ENCODE measurements around the gene OSMR.

The OSMR gene

DNA sequence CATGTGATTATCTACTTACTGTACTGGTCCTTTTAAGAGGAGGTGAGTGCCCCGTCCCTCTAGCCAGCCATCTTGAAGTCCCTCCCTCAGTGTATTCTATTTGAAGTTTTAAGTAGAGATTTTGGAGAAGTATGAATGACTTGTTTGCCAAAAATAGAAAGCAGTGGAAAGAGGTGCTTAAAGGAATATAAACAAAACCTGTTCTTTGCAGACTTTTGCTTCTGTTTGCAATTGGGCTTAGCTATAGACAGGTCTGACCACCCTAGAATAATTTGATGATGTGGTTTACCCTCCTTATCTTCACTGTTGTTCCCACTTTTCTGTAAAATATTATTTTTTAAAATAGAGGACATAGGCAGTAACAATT is 21.2 kb downstream of the OSMR start:
- Histone ChIP-seq H2AFZ (ENCODE audit: low read depth, low read length, severe bottlenecking) (no peak overlapping the region), H4K20me1 (ENCODE audit: low read depth, low read length) (no peaks in the 10 kb centered on the region), H3K9ac (ENCODE audit: low read length) (no peak overlapping the region), H3K27me3 (ENCODE audit: low read length) (no peaks in the 10 kb centered on the region), H3F3A (ENCODE audit: insufficient read depth) (no peaks in the 10 kb centered on the region), H3K9me2 (replicated peaks; ENCODE audit: insufficient read depth, low read length) (no peaks in the 10 kb centered on the region), H3K79me2 (ENCODE audit: insufficient read depth, low read length) (no peaks in the 10 kb centered on the region), H3K36me3 (ENCODE audit: low read length) (no peaks in the 10 kb centered on the region), H3K9me3 (ENCODE audit: insufficient read depth, low read length) (no peaks in the 10 kb centered on the region), H3K4me3 (ENCODE audit: insufficient read depth, low read length, poor library complexity, severe bottlenecking) (no peak overlapping the region), H3K4me2 (ENCODE audit: low read depth, low read length, poor library complexity, severe bottlenecking) (no peak overlapping the region), H3K27ac (ENCODE audit: low read depth, low read length) (no peak overlapping the region)
- TF ChIP-seq EZH2phosphoT487 (conservative IDR thresholded peaks at IDR 0.05; ENCODE audit: low read length): no peak
- TF ChIP-seq, protein P1, sequence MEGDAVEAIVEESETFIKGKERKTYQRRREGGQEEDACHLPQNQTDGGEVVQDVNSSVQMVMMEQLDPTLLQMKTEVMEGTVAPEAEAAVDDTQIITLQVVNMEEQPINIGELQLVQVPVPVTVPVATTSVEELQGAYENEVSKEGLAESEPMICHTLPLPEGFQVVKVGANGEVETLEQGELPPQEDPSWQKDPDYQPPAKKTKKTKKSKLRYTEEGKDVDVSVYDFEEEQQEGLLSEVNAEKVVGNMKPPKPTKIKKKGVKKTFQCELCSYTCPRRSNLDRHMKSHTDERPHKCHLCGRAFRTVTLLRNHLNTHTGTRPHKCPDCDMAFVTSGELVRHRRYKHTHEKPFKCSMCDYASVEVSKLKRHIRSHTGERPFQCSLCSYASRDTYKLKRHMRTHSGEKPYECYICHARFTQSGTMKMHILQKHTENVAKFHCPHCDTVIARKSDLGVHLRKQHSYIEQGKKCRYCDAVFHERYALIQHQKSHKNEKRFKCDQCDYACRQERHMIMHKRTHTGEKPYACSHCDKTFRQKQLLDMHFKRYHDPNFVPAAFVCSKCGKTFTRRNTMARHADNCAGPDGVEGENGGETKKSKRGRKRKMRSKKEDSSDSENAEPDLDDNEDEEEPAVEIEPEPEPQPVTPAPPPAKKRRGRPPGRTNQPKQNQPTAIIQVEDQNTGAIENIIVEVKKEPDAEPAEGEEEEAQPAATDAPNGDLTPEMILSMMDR (IDR thresholded peaks at IDR 0.05; ENCODE audit: insufficient read depth, low read length, poor library complexity, severe bottlenecking): no peak

DNA sequence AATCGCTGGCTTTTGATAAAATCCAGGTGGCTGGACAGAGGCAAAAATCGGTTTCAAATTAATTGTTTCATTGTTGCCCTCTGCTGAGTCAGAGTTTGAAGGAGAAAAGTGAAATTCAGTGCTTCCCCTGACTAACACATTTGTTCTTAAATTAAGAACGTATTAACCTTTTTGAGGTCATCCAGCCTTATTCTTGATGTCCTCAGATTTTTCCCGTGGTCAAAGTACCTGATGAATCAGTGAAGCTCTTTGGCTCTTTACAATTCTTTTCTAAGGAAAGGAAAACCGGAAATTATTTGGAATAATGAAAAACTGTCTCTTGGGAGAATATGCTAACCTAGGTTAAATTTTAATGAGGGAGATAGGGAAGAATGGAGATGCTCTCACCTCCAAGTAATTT is 21.6 kb downstream of the OSMR start:
- H3K9me2 ChIP-seq (replicated peaks; ENCODE audit: insufficient read depth, low read length): no peaks in the 10 kb centered on the region
- no peak overlapping the region for H2AFZ ChIP-seq (ENCODE audit: low read depth, low read length, severe bottlenecking)
- H3K9ac ChIP-seq (ENCODE audit: low read length): no peak overlapping the region
- no peaks in the 10 kb centered on the region for H3K27me3 ChIP-seq (ENCODE audit: low read length)
- H3K79me2 ChIP-seq (ENCODE audit: insufficient read depth, low read length): no peaks in the 10 kb centered on the region
- H4K20me1 ChIP-seq (ENCODE audit: low read depth, low read length): no peaks in the 10 kb centered on the region
- H3K27ac ChIP-seq (ENCODE audit: low read depth, low read length): no peak overlapping the region
- H3K4me2 ChIP-seq (ENCODE audit: low read depth, low read length, poor library complexity, severe bottlenecking): no peak overlapping the region
- no peak overlapping the region for H3K4me3 ChIP-seq (ENCODE audit: insufficient read depth, low read length, poor library complexity, severe bottlenecking)
- TF ChIP-seq, protein P1 (IDR thresholded peaks at IDR 0.05; ENCODE audit: insufficient read depth, low read length, poor library complexity, severe bottlenecking): no peak
- TF ChIP-seq EZH2phosphoT487 (conservative IDR thresholded peaks at IDR 0.05; ENCODE audit: low read length): no peak
- H3K36me3 ChIP-seq (ENCODE audit: low read length): no peaks in the 10 kb centered on the region
- H3K9me3 ChIP-seq (ENCODE audit: insufficient read depth, low read length): no peaks in the 10 kb centered on the region
- H3F3A ChIP-seq (ENCODE audit: insufficient read depth): no peaks in the 10 kb centered on the region

DNA sequence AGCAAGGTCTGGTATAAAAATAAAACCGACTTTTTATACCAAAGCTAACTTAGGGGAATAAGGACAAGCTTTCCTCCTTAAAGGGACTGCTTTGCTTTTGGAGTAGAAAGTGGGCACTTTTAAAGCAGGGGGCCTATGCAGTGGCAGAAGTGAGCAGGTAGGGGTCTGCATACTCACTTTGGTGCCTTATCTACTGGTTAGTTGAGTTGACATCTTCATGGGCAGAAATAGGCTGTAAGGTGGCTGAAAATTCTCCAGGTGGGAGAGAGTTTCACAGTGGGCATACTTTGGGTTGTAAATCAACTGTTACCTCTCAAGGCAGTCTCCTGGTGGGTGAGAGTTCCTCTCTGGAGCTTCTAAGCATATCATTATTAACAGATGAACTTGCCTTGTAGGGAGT is 24.8 kb downstream of the OSMR start:
- Histone ChIP-seq H3K4me2 (ENCODE audit: low read depth, low read length, poor library complexity, severe bottlenecking) (no peak overlapping the region), H2AFZ (ENCODE audit: low read depth, low read length, severe bottlenecking) (no peak overlapping the region), H3K9ac (ENCODE audit: low read length) (no peak overlapping the region), H3K9me2 (replicated peaks; ENCODE audit: insufficient read depth, low read length) (no peaks in the 10 kb centered on the region), H3K27ac (ENCODE audit: low read depth, low read length) (no peak overlapping the region), H3K36me3 (ENCODE audit: low read length) (no peaks in the 10 kb centered on the region), H3K79me2 (ENCODE audit: insufficient read depth, low read length) (no peaks in the 10 kb centered on the region), H3F3A (ENCODE audit: insufficient read depth) (no peaks in the 10 kb centered on the region), H3K9me3 (ENCODE audit: insufficient read depth, low read length) (no peaks in the 10 kb centered on the region), H3K27me3 (ENCODE audit: low read length) (no peaks in the 10 kb centered on the region), H3K4me3 (ENCODE audit: insufficient read depth, low read length, poor library complexity, severe bottlenecking) (no peak overlapping the region), H4K20me1 (ENCODE audit: low read depth, low read length) (no peaks in the 10 kb centered on the region)
- TF ChIP-seq, protein P1 (IDR thresholded peaks at IDR 0.05; ENCODE audit: insufficient read depth, low read length, poor library complexity, severe bottlenecking): no peak
- no peak for TF ChIP-seq EZH2phosphoT487 (conservative IDR thresholded peaks at IDR 0.05; ENCODE audit: low read length)
